Skin of body (tissue), 2 donors: ENCODE data around the gene FBXW7. TPM values are rescaled to one million over a fixed set of nuclear protein-coding genes. Genes with fewer than 3 reads are reported as not detected.

ENCODE experiments used
- DNase-seq: peaks from one replicate; lab custom pipeline; 2025; lab: John Stamatoyannopoulos, UW
- total RNA-seq: library from RNA; depleted of rRNA; stranded (reverse); fragments of >200 nt; gene quantifications from one replicate; pipeline ENCODE4 v1.2.3, GENCODE V29; 2014

FBXW7 gene
- total RNA-seq, 1 donor from 2014 or later = 76.8 TPM

GRCh38 chr4:152342293-152342692, 193.6 kb downstream of the FBXW7 start:
- no peak for DNase-seq

DNA sequence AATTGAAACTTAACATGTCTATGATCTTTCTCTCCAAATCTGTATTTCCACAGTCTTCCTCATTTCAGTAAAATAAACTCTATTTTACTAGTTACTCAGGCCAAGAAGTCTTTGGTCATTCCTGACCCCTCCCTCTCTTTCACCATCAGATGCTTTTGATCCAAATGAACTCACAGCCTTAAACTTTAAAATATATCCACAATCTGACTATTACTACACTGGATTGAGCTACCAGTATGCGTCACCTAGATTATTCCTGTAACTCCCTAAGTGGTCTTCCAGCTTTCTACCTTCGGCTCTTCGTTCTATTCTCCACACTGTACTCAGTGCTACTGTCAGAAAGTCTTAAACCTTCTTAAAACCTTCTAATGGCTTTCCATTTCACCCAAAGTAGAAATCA, 195.1 kb downstream of the FBXW7 start:
- no peak for DNase-seq

- DNase-seq = no peak
These were observed 196.3 kb downstream of the FBXW7 start for GRCh38 chr4:152339576-152339975.

- no peak for DNase-seq
These were observed 201.0 kb downstream of the FBXW7 start for GRCh38 chr4:152334931-152335330.

- DNase-seq = no peak
These were observed 204.8 kb downstream of the FBXW7 start for GRCh38 chr4:152331042-152331441.

- no peak for DNase-seq
These were observed 207.3 kb downstream of the FBXW7 start for GRCh38 chr4:152328582-152328981.

GRCh38 chr4:152327606-152328453, 208.1 kb downstream of the FBXW7 start:
- DNase-seq = no peak

DNA sequence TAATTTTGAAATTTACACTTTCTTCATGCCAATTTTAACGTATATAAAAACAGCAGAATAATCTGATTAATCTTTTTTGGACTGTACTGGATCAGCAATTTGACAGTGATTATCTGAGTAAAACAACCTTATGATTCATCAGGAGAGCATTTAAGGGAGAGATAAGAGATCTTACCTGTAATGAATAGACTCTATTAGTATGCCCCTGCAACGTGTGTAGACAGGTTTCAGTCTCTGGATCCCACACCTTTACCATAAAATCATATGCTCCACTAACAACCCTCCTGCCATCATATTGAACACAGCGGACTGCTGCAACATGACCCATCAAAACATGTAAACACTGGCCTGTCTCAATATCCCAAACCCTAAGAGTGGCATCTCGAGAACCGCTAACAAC, 210.1 kb downstream of the FBXW7 start:
- DNase-seq = no peak

GRCh38 chr4:152323221-152323620, 212.7 kb downstream of the FBXW7 start:
- no peak for DNase-seq

DNA sequence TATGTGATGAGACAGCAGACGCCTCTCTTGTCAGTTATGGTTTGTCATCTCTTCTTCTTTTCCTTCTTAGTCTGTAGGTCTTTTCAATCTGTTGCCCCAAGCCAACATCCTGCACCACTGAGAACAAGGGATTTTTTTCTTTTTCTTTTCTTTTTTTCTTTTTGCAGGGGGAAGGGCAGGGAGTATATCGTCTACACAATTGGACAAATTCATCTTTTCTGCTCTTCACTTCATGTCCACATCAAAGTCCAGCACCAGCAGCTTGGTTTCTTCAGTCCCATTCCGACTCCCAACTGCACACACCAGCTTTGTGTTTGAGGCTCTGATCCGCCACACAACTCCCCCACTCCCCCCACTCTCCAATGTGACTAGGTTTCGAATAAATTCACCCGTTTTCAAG, 213.2 kb downstream of the FBXW7 start:
- DNase-seq = no peak

DNA sequence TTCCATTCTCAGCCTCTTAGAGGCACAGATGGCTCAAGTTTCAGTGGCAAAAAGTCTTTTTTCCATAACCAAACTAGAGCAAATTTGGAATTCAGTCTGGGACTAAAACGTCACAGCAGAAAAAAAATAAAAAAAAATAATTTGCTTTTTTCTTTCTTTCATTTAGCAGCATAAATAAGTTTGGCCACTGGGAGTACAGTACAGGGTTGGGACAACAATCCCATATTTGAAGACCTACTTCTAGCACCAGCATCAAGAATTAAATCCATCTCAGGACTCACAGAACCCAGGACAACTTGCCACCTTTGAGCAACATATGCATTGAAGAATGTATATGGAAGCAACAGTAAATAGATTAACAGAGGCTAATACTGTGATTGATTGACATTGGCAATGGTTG, 214.0 kb downstream of the FBXW7 start:
- no peak for DNase-seq

- no peak for DNase-seq
These were observed 214.5 kb downstream of the FBXW7 start for GRCh38 chr4:152321398-152321797.

GRCh38 chr4:152316969-152317368, 218.9 kb downstream of the FBXW7 start:
- no peak for DNase-seq

GRCh38 chr4:152310257-152310656, 225.6 kb downstream of the FBXW7 start:
- DNase-seq = no peak

- DNase-seq = no peak
These were observed 226.5 kb downstream of the FBXW7 start for GRCh38 chr4:152309418-152309817.

DNA sequence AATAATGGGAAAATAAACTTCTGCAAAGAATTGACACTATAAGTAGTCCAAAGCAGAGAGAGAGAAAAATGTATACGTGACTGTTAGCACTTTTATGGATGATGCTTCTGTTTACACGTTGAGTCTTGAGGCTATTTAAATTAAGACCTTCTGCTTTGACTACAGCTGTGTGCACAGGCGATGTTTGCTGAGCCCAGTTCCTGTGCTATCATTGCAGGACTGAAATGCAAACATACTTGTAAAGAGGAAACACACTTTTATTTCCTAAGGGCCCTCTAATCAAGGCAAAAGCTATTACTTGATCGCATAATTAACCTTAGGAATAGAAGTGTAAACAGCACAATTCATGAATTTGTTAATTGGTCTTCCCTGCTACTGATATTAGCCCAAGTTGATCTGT, 226.9 kb downstream of the FBXW7 start:
- DNase-seq = no peak

DNA sequence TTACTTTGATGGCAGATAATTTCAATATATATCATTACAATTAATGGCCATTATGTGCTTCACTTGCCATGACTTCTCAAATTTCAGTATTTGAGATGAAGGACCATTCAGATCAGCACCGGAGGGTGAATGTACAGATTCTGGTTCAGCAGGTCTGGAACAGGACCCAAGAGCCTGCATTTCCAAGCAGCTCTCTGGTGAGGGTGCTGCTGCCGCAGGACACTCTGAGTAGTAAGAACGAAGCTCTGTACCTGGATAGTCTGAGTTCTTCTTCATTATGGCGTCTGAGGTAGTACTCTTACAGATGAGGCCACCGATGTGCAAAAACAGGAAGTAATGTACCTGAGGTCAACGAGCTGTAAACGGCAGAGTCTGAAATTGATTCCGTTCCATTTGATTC, 228.2 kb downstream of the FBXW7 start:
- DNase-seq = no peak

DNA sequence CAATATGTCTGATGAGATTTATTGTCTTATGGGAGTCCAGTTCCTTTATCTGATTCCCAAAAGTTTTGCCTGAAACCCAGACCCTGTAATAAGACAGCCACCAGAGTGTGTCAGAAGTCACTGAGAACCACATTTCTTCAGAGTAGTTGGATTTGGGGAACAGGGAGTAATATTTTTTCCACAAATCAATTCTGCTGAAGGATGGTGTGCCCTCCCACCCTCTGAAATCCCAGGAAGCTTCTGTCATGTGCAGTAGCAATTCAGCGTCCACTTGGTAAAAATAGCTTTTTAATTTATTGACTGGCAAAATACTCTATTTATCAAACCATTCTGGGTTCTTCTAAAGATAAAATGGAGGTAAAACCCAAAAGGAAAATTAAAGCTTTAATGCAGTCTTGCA, 229.4 kb downstream of the FBXW7 start:
- no peak for DNase-seq

- no peak for DNase-seq
These were observed 231.7 kb downstream of the FBXW7 start for GRCh38 chr4:152304220-152304619.

DNA sequence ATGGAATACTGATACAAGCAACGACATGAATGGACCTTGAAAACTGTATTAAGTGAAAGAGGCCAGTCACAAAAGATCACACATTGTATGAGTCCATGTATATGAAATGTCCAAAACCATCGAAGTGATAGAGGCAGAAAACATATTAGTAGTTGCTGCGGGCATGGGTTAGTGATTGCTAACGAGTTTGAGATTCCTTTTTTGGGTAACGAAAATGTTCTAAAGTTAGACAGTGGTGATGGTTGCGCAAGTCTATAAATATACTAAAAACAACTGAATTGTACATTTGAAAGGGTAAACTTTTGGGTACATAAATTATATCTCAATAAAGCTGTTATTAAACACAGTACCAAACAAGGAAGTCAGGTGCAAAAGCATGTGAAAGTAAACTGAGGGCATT, 234.5 kb downstream of the FBXW7 start:
- no peak for DNase-seq

DNA sequence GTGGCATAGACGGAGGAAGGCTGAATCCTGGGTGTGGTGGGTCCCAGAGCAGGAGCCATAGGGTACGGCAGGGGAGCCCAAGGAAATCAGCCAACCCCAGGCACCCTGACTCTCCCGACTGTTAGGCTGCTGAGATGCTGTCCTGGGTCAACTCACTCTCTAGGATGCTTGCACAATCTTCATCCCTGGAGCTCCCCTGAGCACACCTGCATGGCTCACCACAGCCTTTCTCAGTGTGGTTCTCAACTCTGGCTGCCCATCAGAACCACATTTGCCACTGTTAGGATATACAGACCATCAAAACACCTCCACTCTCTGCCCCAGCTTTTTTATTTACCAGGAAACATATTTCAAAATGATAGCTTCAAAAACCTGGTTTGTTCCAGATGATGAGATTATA, 236.3 kb downstream of the FBXW7 start:
- DNase-seq = no peak

DNA sequence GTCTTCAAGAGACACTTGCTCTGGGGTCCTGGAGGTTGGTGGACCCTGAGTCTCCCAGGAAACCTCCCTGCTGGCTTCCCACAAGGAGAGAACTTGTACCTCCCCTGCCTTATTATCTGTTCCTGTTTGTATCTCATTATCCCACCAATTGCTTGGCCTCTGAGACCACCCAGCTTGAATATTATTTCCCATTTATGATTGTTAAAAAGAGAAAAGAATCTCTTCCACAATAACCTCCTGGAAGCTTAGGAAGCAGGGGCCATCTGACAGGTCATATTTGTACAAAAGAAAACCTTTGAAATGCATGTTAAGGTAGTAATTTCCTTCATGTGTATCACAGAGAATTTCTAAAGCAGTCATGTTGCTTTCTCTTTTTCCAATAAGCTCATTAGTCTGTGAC, 239.5 kb downstream of the FBXW7 start:
- no peak for DNase-seq

DNA sequence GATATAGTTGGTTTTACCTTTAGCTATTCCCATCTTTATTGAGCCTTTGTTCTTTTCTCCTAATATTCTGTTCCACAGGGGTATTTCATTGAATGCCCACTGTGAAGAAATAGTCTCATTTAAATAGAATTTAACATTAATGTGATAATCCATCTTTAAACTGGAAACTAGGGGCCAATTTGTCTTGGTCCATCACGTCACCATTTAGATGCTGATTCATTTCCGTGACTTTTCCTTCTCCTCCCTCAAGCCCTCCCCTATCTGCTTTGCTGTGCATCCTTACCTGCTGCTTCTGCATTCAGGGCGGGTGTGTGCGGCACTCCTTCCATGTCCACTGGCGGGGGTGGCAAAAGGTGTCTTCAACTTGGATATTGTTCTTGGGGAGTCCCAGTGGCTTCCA, 241.1 kb downstream of the FBXW7 start:
- no peak for DNase-seq

DNA sequence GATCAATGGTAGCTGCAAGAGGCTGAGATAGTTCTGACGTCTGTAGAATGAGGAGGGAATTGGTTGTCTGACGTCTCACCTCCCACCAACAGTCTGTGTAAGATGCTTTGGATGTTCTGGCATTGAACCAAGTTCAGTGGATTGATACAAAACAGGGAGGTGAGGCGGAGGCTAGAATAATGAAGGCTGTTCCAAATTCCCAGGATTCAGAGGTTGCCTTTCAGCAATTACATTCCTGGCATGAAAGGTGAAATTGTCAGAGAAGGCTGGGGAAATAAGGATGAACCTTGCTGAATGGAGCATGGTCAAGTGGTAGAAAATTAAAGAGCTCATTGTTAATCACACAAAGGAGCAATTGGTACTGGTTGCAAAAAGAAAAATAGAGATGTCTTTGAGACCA, 241.6 kb downstream of the FBXW7 start:
- DNase-seq = no peak
